ENCODE measurements around the gene FKBP5.
"Not testable (repeated sequence)": the region's sequence is repeated elsewhere in the genome, so short reads cannot be mapped to it uniquely, and the experiment has no call there.

FKBP5 gene

GRCh38 chr6:35723587-35723986 lies 34.9 kb upstream of the FKBP5 start:
- DNase-seq (ENCODE audit: low read depth in 2 of 2): no peak

- DNase-seq (ENCODE audit: low read depth in 2 of 2): no peak
Observed at GRCh38 chr6:35722121-35722761, 33.5 kb upstream of the FKBP5 start.

GRCh38 chr6:35719830-35720733 lies 31.4 kb upstream of the FKBP5 start:
- DNase-seq (ENCODE audit: low read depth in 2 of 2): no peak

- DNase-seq (ENCODE audit: low read depth in 2 of 2): no peak
Observed at GRCh38 chr6:35719404-35719829, 30.7 kb upstream of the FKBP5 start.

- no peak for DNase-seq (ENCODE audit: low read depth in 2 of 2)
Observed at GRCh38 chr6:35718911-35719381, 30.2 kb upstream of the FKBP5 start.

- DNase-seq (ENCODE audit: low read depth in 2 of 2): no peak
Observed at GRCh38 chr6:35718375-35718736, 29.6 kb upstream of the FKBP5 start.

- DNase-seq (ENCODE audit: low read depth in 2 of 2): no peak
Observed at GRCh38 chr6:35717449-35718374, 29.0 kb upstream of the FKBP5 start.

GRCh38 chr6:35716798-35717197 lies 28.1 kb upstream of the FKBP5 start:
- DNase-seq (ENCODE audit: low read depth in 2 of 2): no peak

- no peak for DNase-seq (ENCODE audit: low read depth in 2 of 2)
Observed at GRCh38 chr6:35713006-35713767, 24.5 kb upstream of the FKBP5 start.

GRCh38 chr6:35711731-35712130 lies 23.0 kb upstream of the FKBP5 start:
- no peak for DNase-seq (ENCODE audit: low read depth in 2 of 2)

- DNase-seq (ENCODE audit: low read depth in 2 of 2): no peak
Observed at GRCh38 chr6:35710241-35710847, 21.6 kb upstream of the FKBP5 start.

GRCh38 chr6:35708585-35708984 lies 19.9 kb upstream of the FKBP5 start:
- no peak for DNase-seq (ENCODE audit: low read depth in 2 of 2)

- no peak for DNase-seq (ENCODE audit: low read depth in 2 of 2)
Observed at GRCh38 chr6:35707714-35708407, 19.1 kb upstream of the FKBP5 start.

GRCh38 chr6:35706468-35706867 lies 17.8 kb upstream of the FKBP5 start:
- DNase-seq (ENCODE audit: low read depth in 2 of 2): no peak

GRCh38 chr6:35703554-35703953 lies 14.8 kb upstream of the FKBP5 start:
- no peak for DNase-seq (ENCODE audit: low read depth in 2 of 2)

GRCh38 chr6:35698858-35699257 lies 10.1 kb upstream of the FKBP5 start:
- no peak for DNase-seq (ENCODE audit: low read depth in 2 of 2)

GRCh38 chr6:35698430-35698829 lies 9.7 kb upstream of the FKBP5 start:
- DNase-seq (ENCODE audit: low read depth in 2 of 2): not testable (repeated sequence)

GRCh38 chr6:35694462-35694861 lies 5.7 kb upstream of the FKBP5 start:
- no peak for DNase-seq (ENCODE audit: low read depth in 2 of 2)

GRCh38 chr6:35691027-35691824 lies 2.5 kb upstream of the FKBP5 start:
- no peak for DNase-seq (ENCODE audit: low read depth in 2 of 2)
